ENCODE results near the gene RAB3IL1. TPM values are rescaled to one million over a fixed set of nuclear protein-coding genes. Genes with fewer than 3 reads are reported as not detected.
A peak's percentile ranks its signal among the peaks of the same experiment; 100 is the strongest.

Gene RAB3IL1
- total RNA-seq, 4 donors from 2014 or later: 14.0 to 31.5 (median 14.2) TPM

- no peak for DNase-seq (ENCODE audit: extremely low spot score)
- 89% methylated on average over 3 of the region's 3 CpGs for WGBS
- H3K27ac ChIP-seq (replicated peaks in 1 of 4): peak overlapping the region; percentile 61 to 100 (median 99)
- no peaks in the 10 kb centered on the region for H3K9me3 ChIP-seq
- peak overlapping the region in 1 of 4 donors; percentile 95 for H3K4me3 ChIP-seq
- H3K36me3 ChIP-seq: peaks cover 16 to 63% (median 41%) of the 10 kb centered on the region in 4 donors
- TF ChIP-seq, protein P1, sequence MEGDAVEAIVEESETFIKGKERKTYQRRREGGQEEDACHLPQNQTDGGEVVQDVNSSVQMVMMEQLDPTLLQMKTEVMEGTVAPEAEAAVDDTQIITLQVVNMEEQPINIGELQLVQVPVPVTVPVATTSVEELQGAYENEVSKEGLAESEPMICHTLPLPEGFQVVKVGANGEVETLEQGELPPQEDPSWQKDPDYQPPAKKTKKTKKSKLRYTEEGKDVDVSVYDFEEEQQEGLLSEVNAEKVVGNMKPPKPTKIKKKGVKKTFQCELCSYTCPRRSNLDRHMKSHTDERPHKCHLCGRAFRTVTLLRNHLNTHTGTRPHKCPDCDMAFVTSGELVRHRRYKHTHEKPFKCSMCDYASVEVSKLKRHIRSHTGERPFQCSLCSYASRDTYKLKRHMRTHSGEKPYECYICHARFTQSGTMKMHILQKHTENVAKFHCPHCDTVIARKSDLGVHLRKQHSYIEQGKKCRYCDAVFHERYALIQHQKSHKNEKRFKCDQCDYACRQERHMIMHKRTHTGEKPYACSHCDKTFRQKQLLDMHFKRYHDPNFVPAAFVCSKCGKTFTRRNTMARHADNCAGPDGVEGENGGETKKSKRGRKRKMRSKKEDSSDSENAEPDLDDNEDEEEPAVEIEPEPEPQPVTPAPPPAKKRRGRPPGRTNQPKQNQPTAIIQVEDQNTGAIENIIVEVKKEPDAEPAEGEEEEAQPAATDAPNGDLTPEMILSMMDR (IDR thresholded peaks at IDR 0.05): no peak
- TF ChIP-seq POLR2AphosphoS5 (IDR thresholded peaks at IDR 0.05) (no peak), POLR2A (IDR thresholded peaks at IDR 0.05; ENCODE audit: low read depth) (no peak), EP300 (IDR thresholded peaks at IDR 0.05) (no peak)
- H3K4me1 ChIP-seq: peaks cover 42 to 57% (median 56%) of the 10 kb centered on the region in 4 donors
- H3K27me3 ChIP-seq: no peaks in the 10 kb centered on the region
- intact Hi-C loops (cut with DNase I): no loop called here
These were observed 45.6 kb upstream of the RAB3IL1 start for GRCh38 chr11:61963016-61963281.

GRCh38 chr11:61962213-61963015 is 45.0 kb upstream of the RAB3IL1 start:
- Histone ChIP-seq H3K27me3 (no peaks in the 10 kb centered on the region), H3K9me3 (no peaks in the 10 kb centered on the region), H3K4me1 (peaks cover 42 to 57% (median 56%) of the 10 kb centered on the region in 4 donors), H3K4me3 (peak overlapping the region in 1 of 4 donors; percentile 95), H3K36me3 (peaks cover 16 to 67% (median 42%) of the 10 kb centered on the region in 4 donors), H3K27ac (replicated peaks in 1 of 4) (peak overlapping the region; percentile 61 to 100 (median 99))
- 85% methylated on average over 12 of the region's 12 CpGs for WGBS
- no peak for DNase-seq (ENCODE audit: extremely low spot score)
- intact Hi-C loops (cut with DNase I): no loop called here
- TF ChIP-seq POLR2A (IDR thresholded peaks at IDR 0.05; ENCODE audit: low read depth) (no peak), EP300 (IDR thresholded peaks at IDR 0.05) (no peak), POLR2AphosphoS5 (IDR thresholded peaks at IDR 0.05) (no peak)
- TF ChIP-seq, protein P1 (IDR thresholded peaks at IDR 0.05): no peak

DNA sequence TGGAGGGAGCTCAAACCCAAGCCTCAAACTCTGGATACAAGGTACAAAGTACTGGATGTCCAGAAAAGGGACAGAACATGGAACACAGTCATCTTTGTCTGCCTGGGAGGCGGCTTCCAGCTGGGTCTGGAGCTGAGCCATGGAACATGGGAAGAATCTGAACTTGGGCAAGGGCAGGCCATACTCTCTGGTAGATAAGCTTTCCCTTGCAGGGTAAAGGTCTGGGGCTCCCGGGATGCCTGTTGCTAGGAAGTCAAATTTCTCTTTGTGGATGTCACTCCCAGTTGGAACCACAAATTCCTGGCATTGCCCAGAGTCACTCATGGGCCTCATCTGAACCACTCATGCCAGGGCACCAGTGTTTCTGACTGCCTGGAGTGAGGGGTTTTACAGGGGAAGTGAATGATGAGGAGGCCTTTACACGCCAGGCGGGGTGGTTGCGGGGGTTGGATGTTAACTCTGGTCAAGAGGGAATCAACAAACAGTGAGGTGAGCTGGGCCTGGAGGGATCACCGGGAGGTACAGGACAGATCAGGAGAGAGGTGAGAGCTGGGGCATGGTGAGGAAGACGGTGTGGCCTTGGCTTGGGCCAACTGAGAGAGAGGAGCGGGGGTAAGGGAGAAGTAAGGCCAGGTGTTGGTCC is 44.3 kb upstream of the RAB3IL1 start:
- DNase-seq (ENCODE audit: extremely low spot score): no peak
- WGBS: 92% methylated on average over 7 of the region's 8 CpGs

GRCh38 chr11:61960532-61960931 is 43.2 kb upstream of the RAB3IL1 start:
- Histone ChIP-seq H3K36me3 (peaks cover 16 to 68% (median 36%) of the 10 kb centered on the region in 4 donors), H3K27ac (replicated peaks in 1 of 4) (peak overlapping the region; percentile 36 to 100 (median 80)), H3K4me3 (no peak overlapping the region), H3K9me3 (no peaks in the 10 kb centered on the region), H3K4me1 (peaks cover 46 to 69% (median 59%) of the 10 kb centered on the region in 4 donors), H3K27me3 (peaks cover 0 to 4% (median 0%) of the 10 kb centered on the region in 4 donors)
- DNase-seq (ENCODE audit: extremely low spot score): no peak
- 88% methylated on average over 3 of the region's 3 CpGs for WGBS
- intact Hi-C loops (cut with DNase I): no loop called here
- TF ChIP-seq POLR2AphosphoS5 (IDR thresholded peaks at IDR 0.05): no peak

More for the DNA sequence above, 44.3 kb upstream of the RAB3IL1 start:
- Histone ChIP-seq H3K9me3 (no peaks in the 10 kb centered on the region), H3K36me3 (peaks cover 16 to 74% (median 41%) of the 10 kb centered on the region in 4 donors), H3K27me3 (no peaks in the 10 kb centered on the region), H3K27ac (replicated peaks in 1 of 4) (peak overlapping the region; percentile 61 to 100 (median 99)), H3K4me3 (no peak overlapping the region), H3K4me1 (peaks cover 42 to 59% (median 56%) of the 10 kb centered on the region in 4 donors)
- TF ChIP-seq POLR2A (IDR thresholded peaks at IDR 0.05; ENCODE audit: low read depth): no peak
- peak; percentile 44 to 55 for TF ChIP-seq POLR2AphosphoS5 (IDR thresholded peaks at IDR 0.05)
- intact Hi-C loops (cut with DNase I): no loop called here

DNA sequence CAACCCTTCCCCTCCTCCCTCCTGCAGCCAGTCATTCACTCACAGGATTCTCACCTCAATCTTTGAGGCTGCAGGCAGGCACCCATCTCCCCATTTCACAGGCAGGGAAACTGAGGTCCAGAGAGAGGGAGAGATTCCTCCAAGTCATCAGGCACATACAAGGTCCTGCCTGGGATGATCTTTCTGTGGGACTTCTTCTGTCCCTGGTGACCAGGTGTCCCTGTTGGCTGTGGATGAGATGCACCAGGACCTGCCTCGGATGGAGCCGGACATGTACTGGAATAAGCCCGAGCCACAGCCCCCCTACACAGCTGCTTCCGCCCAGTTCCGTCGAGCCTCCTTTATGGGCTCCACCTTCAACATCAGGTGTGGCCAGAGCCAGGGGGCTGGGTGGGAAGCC is 42.3 kb upstream of the RAB3IL1 start:
- Histone ChIP-seq H3K4me3 (no peak overlapping the region), H3K9me3 (no peaks in the 10 kb centered on the region), H3K36me3 (peaks cover 11 to 60% (median 27%) of the 10 kb centered on the region in 4 donors), H3K27me3 (peaks cover 0 to 12% (median 0%) of the 10 kb centered on the region in 4 donors), H3K27ac (replicated peaks in 1 of 4) (peak overlapping the region in 1 of 4 donors; percentile 100), H3K4me1 (peaks cover 50 to 69% (median 59%) of the 10 kb centered on the region in 4 donors)
- 92% methylated on average over 4 of the region's 6 CpGs for WGBS
- intact Hi-C loops (cut with DNase I): no loop called here
- no peak for TF ChIP-seq POLR2AphosphoS5 (IDR thresholded peaks at IDR 0.05)
- TF ChIP-seq, protein P1 (IDR thresholded peaks at IDR 0.05): no peak
- TF ChIP-seq EP300 (IDR thresholded peaks at IDR 0.05): no peak
- TF ChIP-seq POLR2A (IDR thresholded peaks at IDR 0.05; ENCODE audit: low read depth): no peak
- no peak for DNase-seq (ENCODE audit: extremely low spot score)
